Dedifferentiated amniotic fluid mesenchymal stem cell (primary cell): ENCODE measurements around the gene CREBBP.

Source experiments
- DNase-seq: peaks from one replicate; pipeline ENCODE4 v3.0.0-alpha.2; 2016; ENCODE audit errors: extremely low spot score

CREBBP gene

GRCh38 chr16:3735541-3735940 lies 145.0 kb downstream of the CREBBP start:
- no peak for DNase-seq

- no peak for DNase-seq
These were observed 145.7 kb downstream of the CREBBP start for GRCh38 chr16:3734758-3735221.

GRCh38 chr16:3734084-3734757 lies 146.3 kb downstream of the CREBBP start:
- DNase-seq, result no peak

GRCh38 chr16:3732171-3732570 lies 148.3 kb downstream of the CREBBP start:
- no peak for DNase-seq

- DNase-seq, result no peak
These were observed 149.2 kb downstream of the CREBBP start for GRCh38 chr16:3731126-3731935.

DNA sequence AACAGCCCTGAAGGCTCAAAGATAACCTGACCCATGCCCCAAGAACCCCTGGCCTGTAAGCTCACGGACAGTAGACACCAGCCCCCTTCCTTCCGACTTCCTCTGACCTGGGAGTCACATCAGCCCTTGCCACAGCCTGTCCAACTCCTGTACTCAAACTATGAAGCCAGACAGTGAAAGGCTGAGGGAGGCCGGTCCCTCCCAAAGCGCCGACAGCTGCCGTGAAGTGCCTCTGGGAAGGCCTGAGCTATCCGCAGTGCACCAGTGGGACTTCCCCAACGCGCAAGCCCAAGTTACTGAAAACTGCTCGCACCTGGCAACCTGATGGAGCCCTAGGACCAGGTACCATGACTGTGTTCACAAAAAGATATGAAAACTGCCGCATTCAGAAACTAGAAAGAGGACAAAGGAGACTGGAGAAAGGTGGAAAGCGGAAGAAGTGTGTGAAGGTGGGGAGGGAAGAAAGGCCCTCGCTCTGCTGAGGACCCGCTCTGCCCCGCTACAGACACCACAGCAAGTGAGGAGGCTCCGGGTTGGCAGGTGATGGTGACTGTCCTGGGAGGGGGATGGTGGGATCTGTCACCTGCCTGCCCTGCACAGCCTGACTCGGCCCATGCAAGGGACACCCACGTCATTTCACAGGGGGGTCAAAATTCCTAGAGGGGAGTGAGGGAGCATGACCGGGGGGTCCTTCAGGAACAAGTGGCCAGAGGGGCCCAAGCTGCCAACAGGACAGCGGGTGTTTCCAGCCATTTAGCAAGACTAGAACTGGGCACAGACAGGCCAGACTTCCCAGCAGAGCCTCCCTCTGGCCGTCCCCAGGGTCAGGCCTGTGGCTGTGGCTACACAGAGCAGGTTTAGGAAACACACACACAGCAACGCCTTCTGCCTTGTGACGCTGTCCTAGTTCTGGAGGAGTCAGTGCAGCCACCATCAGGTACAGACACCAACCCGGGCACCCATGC lies 150.1 kb downstream of the CREBBP start:
- DNase-seq, result no peak

- DNase-seq, result no peak
These were observed 151.1 kb downstream of the CREBBP start for GRCh38 chr16:3729161-3730112.

GRCh38 chr16:3728424-3729160 lies 151.9 kb downstream of the CREBBP start:
- DNase-seq, result no peak

DNA sequence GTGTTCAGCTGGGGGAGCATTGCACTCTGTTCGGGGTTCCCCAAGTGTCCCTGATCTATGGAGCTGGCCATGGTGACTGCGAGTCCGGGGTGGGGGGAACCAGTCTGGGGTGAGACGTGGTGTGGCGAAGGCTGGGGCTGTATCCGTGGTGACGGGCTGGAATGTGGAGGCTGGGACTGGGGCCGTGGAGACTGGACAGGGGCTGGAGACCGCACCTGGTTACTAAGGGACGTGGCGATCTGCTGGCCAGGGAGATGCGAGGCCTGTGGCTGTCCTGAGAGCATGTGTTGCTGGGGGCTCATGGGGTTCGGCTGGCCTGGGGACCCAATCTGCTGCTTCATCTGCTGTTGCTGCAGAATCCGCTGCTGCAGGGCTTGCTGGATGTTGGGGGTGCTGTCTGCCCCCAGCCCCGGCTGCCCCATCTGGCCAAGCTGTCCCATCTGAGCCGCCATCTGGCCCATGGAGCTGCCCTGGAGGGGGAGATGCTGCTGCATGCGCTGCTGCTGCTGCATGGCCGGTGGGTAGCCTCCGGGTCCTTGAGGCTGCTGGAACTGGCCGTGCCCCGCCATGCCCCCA lies 152.6 kb downstream of the CREBBP start:
- no peak for DNase-seq

DNA sequence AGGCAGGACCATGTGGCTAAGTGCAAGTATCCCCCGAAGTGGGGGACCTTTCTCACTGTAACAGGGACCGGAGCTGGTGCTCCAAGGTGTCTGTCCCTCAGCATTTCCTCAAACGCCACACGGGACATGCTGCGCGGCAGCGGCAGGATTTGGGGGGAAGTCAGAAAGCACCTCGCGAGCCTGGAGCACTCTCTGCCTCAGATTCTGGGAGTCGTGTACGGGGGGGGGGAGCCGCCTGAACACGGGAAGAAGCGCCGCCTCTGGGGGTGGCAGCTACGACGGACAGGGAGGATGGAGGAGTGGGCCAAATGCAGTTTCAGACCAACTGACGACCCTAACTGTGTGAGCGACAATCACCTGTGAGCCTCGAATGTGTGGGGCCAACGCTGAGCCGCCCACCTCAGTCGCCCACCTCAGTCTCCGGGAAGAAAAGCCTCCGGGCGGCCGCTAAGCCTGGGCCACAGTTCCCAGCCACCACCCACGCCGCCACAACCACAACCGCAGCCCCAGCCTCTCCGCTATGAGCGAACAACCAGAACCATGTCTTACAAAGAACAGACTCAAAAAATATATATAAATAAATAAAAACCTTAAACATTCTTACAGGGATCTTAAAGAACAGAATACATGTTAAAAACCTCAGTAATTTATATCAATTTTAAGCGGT lies 154.4 kb downstream of the CREBBP start:
- no peak for DNase-seq

- DNase-seq, result no peak
These were observed 155.2 kb downstream of the CREBBP start for GRCh38 chr16:3725276-3725675.

GRCh38 chr16:3722508-3722907 lies 158.0 kb downstream of the CREBBP start:
- no peak for DNase-seq

GRCh38 chr16:3720418-3720817 lies 160.1 kb downstream of the CREBBP start:
- DNase-seq, result no peak

DNA sequence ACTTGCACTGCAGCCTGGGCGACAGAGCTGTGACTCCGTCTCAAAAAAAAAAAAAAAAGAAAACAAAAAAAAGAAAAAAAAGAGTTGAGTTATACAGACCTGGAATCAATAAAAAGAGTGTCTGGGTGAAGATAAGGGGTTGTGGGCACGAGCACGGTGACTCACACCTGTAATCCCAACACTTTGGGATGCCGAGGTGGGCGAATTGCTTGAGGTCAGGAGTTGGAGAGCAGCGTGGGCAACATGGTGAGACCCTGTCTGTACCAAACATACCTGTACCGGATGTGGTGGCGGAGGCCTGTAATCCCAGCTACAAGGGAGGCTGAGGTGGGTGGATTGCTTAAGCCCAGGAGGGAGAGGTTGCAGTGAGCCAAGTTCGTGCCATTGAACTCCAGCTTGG lies 161.9 kb downstream of the CREBBP start:
- DNase-seq, result no peak

DNA sequence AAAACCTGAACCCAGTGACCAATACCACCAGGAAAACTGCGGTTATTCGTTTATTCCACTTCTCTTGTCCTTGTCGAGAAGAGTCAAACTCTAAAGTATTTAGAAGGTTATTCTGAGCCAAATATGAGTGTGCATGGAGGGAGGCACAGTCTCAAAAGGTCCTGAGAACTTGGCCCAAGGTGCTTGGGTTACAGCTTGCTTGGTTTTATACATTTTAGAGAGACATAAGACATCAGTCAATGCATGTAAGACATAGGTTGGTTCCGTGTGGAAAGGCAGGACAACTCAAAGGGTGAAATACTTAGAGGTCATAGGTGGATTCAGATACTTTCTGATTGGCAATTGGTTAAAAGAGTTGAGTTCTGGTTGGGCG lies 162.5 kb downstream of the CREBBP start:
- DNase-seq, result no peak

- DNase-seq, result peak; percentile 75
These were observed 163.1 kb downstream of the CREBBP start, which contains the start of gene TRAP1 for GRCh38 chr16:3717235-3718018. TRAP1 (minus strand) TSS chr16:3717524; CDS start chr16:3717508, 16 bp downstream.

DNA sequence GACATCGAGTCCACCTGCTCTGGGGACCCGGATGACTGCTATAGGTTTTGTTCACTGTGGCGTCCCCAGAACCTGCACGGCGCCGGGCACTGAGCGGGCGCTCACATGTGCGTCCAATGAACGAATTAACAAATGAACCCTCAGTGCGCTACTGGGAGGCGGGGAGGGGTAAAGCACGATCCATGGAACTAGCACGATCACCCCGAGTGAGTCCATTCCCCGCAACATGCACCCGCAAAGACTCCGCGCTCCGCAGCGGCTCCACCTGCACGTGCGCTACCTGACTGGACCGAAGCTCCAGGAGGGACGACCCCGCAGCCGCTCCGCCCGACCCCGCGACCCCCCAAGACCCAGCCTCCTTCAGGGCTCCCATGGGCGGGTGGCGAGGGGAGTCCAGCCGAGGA lies 163.7 kb downstream of the CREBBP start:
- no peak for DNase-seq

DNA sequence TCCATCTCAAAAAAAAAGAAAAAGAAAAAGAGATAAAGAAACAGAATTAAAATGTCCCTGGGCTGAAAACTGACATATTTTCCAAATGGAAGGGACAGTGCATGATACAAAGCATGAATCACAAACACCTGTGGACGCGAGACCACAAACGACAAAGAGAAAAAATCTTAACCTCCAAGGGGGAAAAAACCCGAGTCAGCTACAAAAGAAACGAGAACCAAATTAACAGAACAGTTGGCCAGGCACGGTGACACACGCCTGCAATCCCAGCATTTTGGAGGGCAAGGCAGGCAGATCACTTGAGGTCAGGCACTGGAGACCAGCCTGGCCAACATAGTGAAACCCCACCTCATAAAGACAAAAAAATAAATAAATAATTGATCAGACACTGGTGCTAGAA lies 165.1 kb downstream of the CREBBP start:
- no peak for DNase-seq
